ENCODE data around the gene SCAANT1. TPM values are rescaled to one million over a fixed set of nuclear protein-coding genes. Genes with fewer than 3 reads are reported as not detected.

SCAANT1 gene
- total and polyA plus RNA-seq, 9 donors, result 0.53 to 1.4 TPM; not detected in 7

- Histone ChIP-seq H3K9me3 (replicated peaks; ENCODE audit: control insufficient read depth, low read depth, low read length) (no peaks in the 10 kb centered on the region), H3K4me1 (ENCODE audit: control insufficient read depth, insufficient read depth, low read length) (peaks cover 3% of the 10 kb centered on the region), H3K4me3 (ENCODE audit: low read length) (no peak overlapping the region), H3K27ac (ENCODE audit: low read length) (no peak overlapping the region), H3K36me3 (ENCODE audit: control insufficient read depth, insufficient read depth, low read length) (peaks cover 34% of the 10 kb centered on the region), H3K27me3 (ENCODE audit: control insufficient read depth, insufficient read depth, low read length) (no peaks in the 10 kb centered on the region)
- DNase-seq, result no peak
These were observed 6.1 kb upstream of the SCAANT1 start for GRCh38 chr3:63918321-63918720.

GRCh38 chr3:63914312-63914711 is 2.1 kb upstream of the SCAANT1 start:
- no peak overlapping the region for H3K27ac ChIP-seq (ENCODE audit: low read length)
- no peaks in the 10 kb centered on the region for H3K27me3 ChIP-seq (ENCODE audit: control insufficient read depth, insufficient read depth, low read length)
- peak; percentile 42 for DNase-seq
- H3K4me3 ChIP-seq (ENCODE audit: low read length), result no peak overlapping the region
- H3K9me3 ChIP-seq (replicated peaks; ENCODE audit: control insufficient read depth, low read depth, low read length), result no peaks in the 10 kb centered on the region
- WGBS (ENCODE audit: insufficient coverage), result 78% methylated on average over 3 of the region's 5 CpGs
- peaks cover 18% of the 10 kb centered on the region for H3K36me3 ChIP-seq (ENCODE audit: control insufficient read depth, insufficient read depth, low read length)
- H3K4me1 ChIP-seq (ENCODE audit: control insufficient read depth, insufficient read depth, low read length), result peaks cover 10% of the 10 kb centered on the region

DNA sequence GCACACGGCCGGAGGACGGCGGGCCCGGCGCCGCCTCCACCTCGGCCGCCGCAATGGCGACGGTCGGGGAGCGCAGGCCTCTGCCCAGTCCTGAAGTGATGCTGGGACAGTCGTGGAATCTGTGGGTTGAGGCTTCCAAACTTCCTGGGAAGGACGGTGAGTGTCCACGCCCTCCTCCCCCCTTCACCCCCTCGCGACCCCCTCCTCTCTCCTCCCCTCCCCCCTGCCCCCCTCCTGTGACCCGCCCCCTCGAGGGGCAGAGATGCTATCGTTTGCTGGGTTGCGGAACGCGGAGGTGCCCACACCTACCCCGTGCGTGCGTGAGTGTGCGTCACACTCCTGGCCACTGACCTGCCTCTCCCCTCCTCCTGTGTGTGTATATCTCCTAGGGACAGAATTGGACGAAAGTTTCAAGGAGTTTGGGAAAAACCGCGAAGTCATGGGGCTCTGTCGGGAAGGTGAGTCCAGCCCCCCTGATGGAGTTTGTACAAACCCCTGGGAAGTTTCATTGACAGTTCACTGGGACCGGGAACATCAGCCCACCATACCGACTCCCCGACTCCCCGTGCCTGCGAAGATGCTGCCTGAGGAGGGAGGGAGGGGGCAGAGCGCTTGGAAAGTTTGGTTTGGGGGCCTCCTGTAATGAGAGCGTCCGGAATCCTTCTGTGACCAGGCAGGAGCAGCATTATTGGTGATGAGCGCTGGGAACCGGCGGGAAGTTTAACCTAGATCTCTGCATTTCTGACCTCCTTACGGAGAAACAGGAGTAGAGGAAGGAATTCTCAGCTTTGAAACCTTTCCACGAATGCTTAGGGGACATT is 795 bp upstream of the SCAANT1 start:
- peak; percentile 77 for DNase-seq

DNA sequence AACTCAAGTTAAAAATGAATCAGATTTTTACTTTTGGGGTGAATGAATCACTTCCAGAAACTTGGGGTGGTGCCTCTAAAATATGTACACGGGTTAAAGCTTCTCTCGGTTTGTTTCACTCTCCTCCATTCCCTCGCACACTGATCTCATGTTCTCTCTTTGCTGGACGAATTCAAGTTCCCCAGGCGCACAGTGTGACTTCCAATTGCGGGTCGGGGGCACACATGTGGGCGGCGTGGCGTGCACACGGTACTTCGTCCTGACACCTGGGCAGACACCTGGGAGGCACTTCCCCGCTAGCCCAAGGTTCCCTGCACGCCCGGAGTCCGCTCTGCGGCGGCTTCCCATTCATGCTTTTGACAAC is 692 bp downstream of the SCAANT1 start:
- no peaks in the 10 kb centered on the region for H3K27me3 ChIP-seq (ENCODE audit: control insufficient read depth, insufficient read depth, low read length)
- peak overlapping the region; percentile 65 for H3K4me3 ChIP-seq (ENCODE audit: low read length)
- H3K9me3 ChIP-seq (replicated peaks; ENCODE audit: control insufficient read depth, low read depth, low read length), result no peaks in the 10 kb centered on the region
- WGBS (ENCODE audit: insufficient coverage), result 0% methylated on average over 17 of the region's 18 CpGs
- no peak for DNase-seq
- H3K36me3 ChIP-seq (ENCODE audit: control insufficient read depth, insufficient read depth, low read length), result peaks cover 6% of the 10 kb centered on the region
- H3K27ac ChIP-seq (ENCODE audit: low read length), result peak overlapping the region; percentile 88
- H3K4me1 ChIP-seq (ENCODE audit: control insufficient read depth, insufficient read depth, low read length), result peaks cover 10% of the 10 kb centered on the region

More for the DNA sequence above, 795 bp upstream of the SCAANT1 start:
- no peaks in the 10 kb centered on the region for H3K9me3 ChIP-seq (replicated peaks; ENCODE audit: control insufficient read depth, low read depth, low read length)
- peak overlapping the region; percentile 58 for H3K4me3 ChIP-seq (ENCODE audit: low read length)
- WGBS (ENCODE audit: insufficient coverage), result 5% methylated on average over 7 of the region's 46 CpGs
- peaks cover 10% of the 10 kb centered on the region for H3K4me1 ChIP-seq (ENCODE audit: control insufficient read depth, insufficient read depth, low read length)
- H3K27ac ChIP-seq (ENCODE audit: low read length), result peak overlapping the region; percentile 85
- peaks cover 12% of the 10 kb centered on the region for H3K36me3 ChIP-seq (ENCODE audit: control insufficient read depth, insufficient read depth, low read length)
- no peaks in the 10 kb centered on the region for H3K27me3 ChIP-seq (ENCODE audit: control insufficient read depth, insufficient read depth, low read length)

- no CpG with 5 or more reads among the region's 1 CpG for WGBS (ENCODE audit: insufficient coverage)
- Histone ChIP-seq H3K27me3 (ENCODE audit: control insufficient read depth, insufficient read depth, low read length) (no peaks in the 10 kb centered on the region), H3K27ac (ENCODE audit: low read length) (peak overlapping the region; percentile 6), H3K36me3 (ENCODE audit: control insufficient read depth, insufficient read depth, low read length) (peaks cover 5% of the 10 kb centered on the region), H3K4me1 (ENCODE audit: control insufficient read depth, insufficient read depth, low read length) (peaks cover 10% of the 10 kb centered on the region), H3K9me3 (replicated peaks; ENCODE audit: control insufficient read depth, low read depth, low read length) (no peaks in the 10 kb centered on the region), H3K4me3 (ENCODE audit: low read length) (peak overlapping the region; percentile 65)
- no peak for DNase-seq
These were observed 1.3 kb downstream of the SCAANT1 start for GRCh38 chr3:63910891-63911290.

GRCh38 chr3:63910001-63910400 is 2.2 kb downstream of the SCAANT1 start:
- no peak overlapping the region for H3K4me3 ChIP-seq (ENCODE audit: low read length)
- no peak overlapping the region for H3K27ac ChIP-seq (ENCODE audit: low read length)
- peaks cover 2% of the 10 kb centered on the region for H3K36me3 ChIP-seq (ENCODE audit: control insufficient read depth, insufficient read depth, low read length)
- no CpG with 5 or more reads among the region's 4 CpGs for WGBS (ENCODE audit: insufficient coverage)
- H3K27me3 ChIP-seq (ENCODE audit: control insufficient read depth, insufficient read depth, low read length), result no peaks in the 10 kb centered on the region
- no peak for DNase-seq
- peaks cover 10% of the 10 kb centered on the region for H3K4me1 ChIP-seq (ENCODE audit: control insufficient read depth, insufficient read depth, low read length)
- no peaks in the 10 kb centered on the region for H3K9me3 ChIP-seq (replicated peaks; ENCODE audit: control insufficient read depth, low read depth, low read length)

DNA sequence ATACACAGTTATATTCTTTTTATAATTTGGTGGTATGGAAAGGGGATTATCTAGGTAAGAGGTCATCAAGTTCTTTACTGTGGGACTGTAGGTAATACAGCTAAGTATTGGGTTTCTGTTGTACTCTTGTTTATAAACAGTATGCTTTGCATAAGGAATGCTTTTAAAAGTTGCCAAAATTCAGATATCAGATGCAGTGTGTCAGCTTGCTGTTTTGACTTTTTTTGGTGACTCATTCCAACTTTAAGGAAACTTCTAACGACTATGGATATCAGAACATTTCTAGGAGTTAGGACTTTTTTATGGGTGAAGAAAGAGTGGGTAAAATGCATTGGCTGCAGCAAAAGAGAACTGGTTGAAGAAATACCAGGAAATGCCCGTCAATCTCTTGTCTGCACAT is 2.8 kb downstream of the SCAANT1 start:
- no peak overlapping the region for H3K27ac ChIP-seq (ENCODE audit: low read length)
- H3K36me3 ChIP-seq (ENCODE audit: control insufficient read depth, insufficient read depth, low read length), result no peaks in the 10 kb centered on the region
- H3K4me3 ChIP-seq (ENCODE audit: low read length), result no peak overlapping the region
- DNase-seq, result no peak
- WGBS (ENCODE audit: insufficient coverage), result 100% methylated on average over 1 of the region's 2 CpGs
- H3K27me3 ChIP-seq (ENCODE audit: control insufficient read depth, insufficient read depth, low read length), result no peaks in the 10 kb centered on the region
- H3K9me3 ChIP-seq (replicated peaks; ENCODE audit: control insufficient read depth, low read depth, low read length), result no peaks in the 10 kb centered on the region
- H3K4me1 ChIP-seq (ENCODE audit: control insufficient read depth, insufficient read depth, low read length), result peaks cover 10% of the 10 kb centered on the region

GRCh38 chr3:63908776-63909175 is 3.4 kb downstream of the SCAANT1 start:
- H3K9me3 ChIP-seq (replicated peaks; ENCODE audit: control insufficient read depth, low read depth, low read length), result no peaks in the 10 kb centered on the region
- no peak overlapping the region for H3K27ac ChIP-seq (ENCODE audit: low read length)
- peaks cover 10% of the 10 kb centered on the region for H3K4me1 ChIP-seq (ENCODE audit: control insufficient read depth, insufficient read depth, low read length)
- DNase-seq, result no peak
- H3K27me3 ChIP-seq (ENCODE audit: control insufficient read depth, insufficient read depth, low read length), result no peaks in the 10 kb centered on the region
- H3K36me3 ChIP-seq (ENCODE audit: control insufficient read depth, insufficient read depth, low read length), result no peaks in the 10 kb centered on the region
- H3K4me3 ChIP-seq (ENCODE audit: low read length), result no peak overlapping the region
- WGBS (ENCODE audit: insufficient coverage), result no CpG with 5 or more reads among the region's 1 CpG

GRCh38 chr3:63908081-63908736 is 4.0 kb downstream of the SCAANT1 start:
- Histone ChIP-seq H3K9me3 (replicated peaks; ENCODE audit: control insufficient read depth, low read depth, low read length) (no peaks in the 10 kb centered on the region), H3K4me1 (ENCODE audit: control insufficient read depth, insufficient read depth, low read length) (peaks cover 6% of the 10 kb centered on the region), H3K4me3 (ENCODE audit: low read length) (no peak overlapping the region), H3K27me3 (ENCODE audit: control insufficient read depth, insufficient read depth, low read length) (no peaks in the 10 kb centered on the region), H3K36me3 (ENCODE audit: control insufficient read depth, insufficient read depth, low read length) (no peaks in the 10 kb centered on the region), H3K27ac (ENCODE audit: low read length) (no peak overlapping the region)
- DNase-seq, result peak; percentile 36
- no CpG with 5 or more reads among the region's 2 CpGs for WGBS (ENCODE audit: insufficient coverage)

GRCh38 chr3:63905731-63906620 is 6.2 kb downstream of the SCAANT1 start:
- Histone ChIP-seq H3K27ac (ENCODE audit: low read length) (no peak overlapping the region), H3K4me1 (ENCODE audit: control insufficient read depth, insufficient read depth, low read length) (no peaks in the 10 kb centered on the region), H3K4me3 (ENCODE audit: low read length) (no peak overlapping the region), H3K9me3 (replicated peaks; ENCODE audit: control insufficient read depth, low read depth, low read length) (peaks cover 2% of the 10 kb centered on the region), H3K36me3 (ENCODE audit: control insufficient read depth, insufficient read depth, low read length) (no peaks in the 10 kb centered on the region), H3K27me3 (ENCODE audit: control insufficient read depth, insufficient read depth, low read length) (no peaks in the 10 kb centered on the region)
- DNase-seq, result no peak
- 80% methylated on average over 1 of the region's 4 CpGs for WGBS (ENCODE audit: insufficient coverage)

All from muscle of leg (tissue), 11 donors.